Activated naive CD8-positive, alpha-beta T cell treated with anti-CD3 and anti-CD28 coated beads, Interleukin-2, amount 50 U/mL, for 16 hours (primary cell): ENCODE results near the gene NTF3.
"Not testable (repeated sequence)": the region's sequence is repeated elsewhere in the genome, so short reads cannot be mapped to it uniquely, and the experiment has no call there.

Source experiments
- DNase-seq: peaks from one replicate; pipeline ENCODE4 v3.0.0-alpha.2; 2020; ENCODE audit warnings: low read depth, low spot score

NTF3 gene

GRCh38 chr12:5525783-5526367, 94.0 kb downstream of the NTF3 start:
- no peak for DNase-seq

- no peak for DNase-seq
Observed at GRCh38 chr12:5533368-5533767, 101.5 kb downstream of the NTF3 start.

- no peak for DNase-seq
Observed at GRCh38 chr12:5534426-5535199, 102.7 kb downstream of the NTF3 start.

- DNase-seq = no peak
Observed at GRCh38 chr12:5535541-5535940, 103.6 kb downstream of the NTF3 start.

- not testable (repeated sequence) for DNase-seq
Observed at GRCh38 chr12:5537026-5537615, 105.2 kb downstream of the NTF3 start.

- DNase-seq = no peak
Observed at GRCh38 chr12:5537771-5538170, 105.9 kb downstream of the NTF3 start.
